HG03060 (cell line): Measurements from ENCODE around the gene GRIA4.
A peak's percentile ranks its signal among the peaks of the same experiment; 100 is the strongest.
"Not testable (repeated sequence)": the region's sequence is repeated elsewhere in the genome, so short reads cannot be mapped to it uniquely, and the experiment has no call there.

Experiments
- ATAC-seq: cut with Tn5 transposase; IDR thresholded peaks from one replicate; pipeline ENCODE4 v1.9.1; 2021; ENCODE audit warnings: low read depth, moderate number of reproducible peaks; ENCODE audit not compliant: unreplicated experiment

Gene GRIA4

DNA sequence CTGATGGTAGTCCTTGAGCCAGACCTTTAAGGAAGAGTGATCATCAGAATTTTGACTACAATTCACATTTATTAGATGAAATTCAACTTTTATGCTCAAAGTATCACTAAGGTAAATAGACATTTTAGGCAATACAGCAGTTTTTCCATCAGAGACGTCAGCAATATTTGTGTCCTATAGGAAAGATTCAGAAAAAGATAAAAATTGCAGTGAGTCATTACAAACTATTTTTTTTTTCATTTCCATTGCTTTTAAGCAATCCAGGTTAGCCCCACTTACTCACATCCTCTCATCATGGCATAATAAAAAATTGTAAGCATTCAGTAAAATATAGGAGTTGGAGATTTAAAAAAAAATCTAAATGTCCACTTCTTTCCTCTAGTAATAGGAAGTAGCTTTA, 365.3 kb downstream of the GRIA4 start:
- ATAC-seq = no peak

DNA sequence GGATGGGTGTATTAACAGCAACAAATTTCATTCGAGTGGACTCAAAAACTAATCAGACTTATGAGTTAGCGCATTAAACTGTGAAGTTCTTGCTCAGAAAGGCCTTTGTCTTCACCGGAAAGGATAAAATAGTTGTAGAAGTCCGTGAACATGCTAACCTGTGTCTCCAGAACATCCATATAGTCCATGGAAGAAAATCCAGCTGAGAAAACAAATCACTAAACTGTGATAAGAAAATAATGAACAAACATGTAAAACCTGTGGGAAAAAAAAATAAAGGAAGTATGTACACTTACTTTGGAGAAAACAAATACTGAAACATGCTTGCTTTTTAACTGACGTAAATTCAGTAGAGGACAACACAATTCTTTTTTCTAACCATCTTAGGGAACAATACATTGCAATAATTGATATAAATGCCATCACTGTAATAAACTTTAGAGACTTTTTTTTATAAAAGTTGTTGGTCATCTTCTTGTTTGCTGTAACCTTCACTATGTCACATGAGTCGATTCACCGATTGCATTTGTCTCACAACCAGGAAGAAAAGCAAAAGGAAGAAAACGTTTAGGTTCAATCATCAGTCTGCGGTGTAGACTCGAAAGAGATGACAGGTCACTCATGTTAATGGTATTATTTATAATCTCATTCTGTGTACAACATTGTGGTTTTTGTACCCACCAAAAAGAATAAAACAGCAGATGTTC, 370.3 kb downstream of the GRIA4 start:
- ATAC-seq = no peak

- ATAC-seq = no peak
These were observed 376.7 kb downstream of the GRIA4 start for GRCh38 chr11:105986554-105986953.

GRCh38 chr11:105988197-105988596, 378.3 kb downstream of the GRIA4 start:
- no peak for ATAC-seq

GRCh38 chr11:105989124-105989523, 379.3 kb downstream of the GRIA4 start:
- no peak for ATAC-seq

GRCh38 chr11:105991888-105992287, 382.0 kb downstream of the GRIA4 start:
- ATAC-seq = no peak

GRCh38 chr11:106001304-106002012, 391.6 kb downstream of the GRIA4 start:
- no peak for ATAC-seq

- not testable (repeated sequence) for ATAC-seq
These were observed 393.2 kb downstream of the GRIA4 start for GRCh38 chr11:106003094-106003493.

DNA sequence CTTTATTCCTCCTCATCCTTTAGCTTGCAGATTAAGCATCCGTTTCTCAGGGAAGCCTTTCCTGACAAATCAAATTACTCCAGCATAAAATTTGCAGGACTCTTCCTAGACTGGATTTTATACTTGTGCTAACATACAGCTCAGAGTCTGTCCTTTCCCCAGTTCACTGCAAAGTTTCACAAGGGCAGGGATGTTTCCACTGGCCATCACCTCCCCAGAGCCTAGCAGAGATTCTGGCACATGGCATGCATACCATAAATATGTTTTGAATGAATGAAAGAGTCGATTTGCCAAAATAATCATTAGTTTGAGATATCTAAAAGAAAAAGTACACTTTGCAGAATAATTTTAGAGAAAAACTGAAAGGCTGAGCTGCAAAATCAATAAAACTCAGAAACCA, 401.6 kb downstream of the GRIA4 start:
- no peak for ATAC-seq

- no peak for ATAC-seq
These were observed 402.9 kb downstream of the GRIA4 start for GRCh38 chr11:106012744-106013143.

- ATAC-seq = no peak
These were observed 404.2 kb downstream of the GRIA4 start for GRCh38 chr11:106014035-106014434.

DNA sequence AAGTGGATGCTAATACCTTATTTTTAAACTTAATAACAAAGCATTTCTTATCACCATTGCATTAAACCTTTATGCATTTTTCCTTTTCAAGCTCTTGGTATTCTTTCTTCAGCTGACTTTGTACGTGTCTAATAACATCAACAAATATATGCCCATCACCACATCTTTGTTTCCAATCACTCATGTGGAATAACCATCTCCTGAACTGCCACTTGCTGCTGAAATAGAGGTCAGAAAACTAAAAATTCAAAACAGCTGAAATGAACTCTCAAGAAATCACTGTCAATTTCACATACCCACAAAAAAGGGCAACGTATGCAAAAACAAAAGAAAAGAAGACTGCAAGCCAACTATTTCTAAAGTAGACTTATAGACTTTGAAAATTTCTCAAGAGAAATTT, 404.7 kb downstream of the GRIA4 start:
- no peak for ATAC-seq

DNA sequence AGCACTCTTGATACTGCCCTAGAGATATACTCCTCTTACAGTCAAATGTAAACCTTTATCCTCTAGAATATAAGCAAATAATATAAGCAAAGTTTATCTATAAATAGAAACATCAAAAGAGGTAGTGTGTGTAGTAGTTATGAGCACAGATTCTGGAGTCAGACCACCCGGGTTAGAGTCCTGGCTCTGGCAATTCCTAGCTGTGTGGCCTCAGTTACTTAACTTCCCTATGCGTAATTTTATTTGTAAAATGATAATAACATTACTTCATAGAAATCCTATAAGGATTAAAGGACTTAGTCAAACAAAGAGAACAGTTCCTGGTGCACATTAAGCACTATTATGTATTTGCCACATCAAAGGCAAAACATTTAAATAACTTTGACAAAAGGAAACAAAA, 405.2 kb downstream of the GRIA4 start:
- no peak for ATAC-seq

DNA sequence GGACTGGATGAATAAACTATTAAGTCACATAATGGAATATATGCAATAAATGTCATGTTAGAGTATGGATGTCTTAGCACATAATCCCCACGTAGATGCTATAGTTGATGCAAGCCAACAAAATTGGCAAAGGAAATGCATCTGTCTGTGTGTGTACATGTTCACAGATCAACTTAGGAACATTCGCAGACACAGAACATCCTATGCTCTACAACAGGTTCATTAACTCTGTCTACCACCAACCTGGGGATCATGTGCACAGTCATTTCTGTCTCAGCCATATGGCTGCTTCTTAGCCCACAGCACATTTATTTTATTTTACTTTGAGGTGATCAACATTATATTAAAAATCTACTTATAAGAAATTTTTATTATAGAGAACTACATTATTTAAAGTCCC, 407.2 kb downstream of the GRIA4 start:
- ATAC-seq = no peak

- peak; percentile 0 for ATAC-seq
These were observed 411.5 kb downstream of the GRIA4 start for GRCh38 chr11:106021181-106021966.

- peak; percentile 99 for ATAC-seq
These were observed 412.3 kb downstream of the GRIA4 start, which contains the start of gene MSANTD4 for GRCh38 chr11:106021967-106022794. TSS of gene MSANTD4 (minus strand) at chr11:106022240. CDS start at chr11:106010917, 11,323 bp downstream.

GRCh38 chr11:106022795-106023275, 413.0 kb downstream of the GRIA4 start:
- no peak for ATAC-seq

- ATAC-seq = no peak
These were observed 420.7 kb downstream of the GRIA4 start for GRCh38 chr11:106030609-106031008.

GRCh38 chr11:106031202-106031810, 421.4 kb downstream of the GRIA4 start:
- ATAC-seq = no peak
